Thymus (tissue), 11 donors: ENCODE measurements around the gene GNAO1. TPM values are rescaled to one million over a fixed set of nuclear protein-coding genes. Genes with fewer than 3 reads are reported as not detected.

Experiments
- DNase-seq, 9 donors: peaks; one replicate each; pipeline ENCODE4 v3.0.0-alpha.2; 2013; ENCODE audit warnings: low spot score in 9 of 9, low read depth in 6 of 9, missing footprints in 1 of 9
- H3K27ac ChIP-seq, 2 donors: one replicate each; pipeline ENCODE4 v1.5.1; 2013; ENCODE audit warnings: control low read depth in 1 of 2, low read depth in 1 of 2, low read length in 1 of 2, mild to moderate bottlenecking in 1 of 2, moderate library complexity in 1 of 2
- H3K27me3 ChIP-seq, 2 donors: one replicate each; pipeline ENCODE4 v1.5.1; 2013; ENCODE audit warnings: low read length in 1 of 2; ENCODE audit not compliant: control insufficient read depth in 2 of 2, insufficient read depth in 1 of 2
- H3K36me3 ChIP-seq, 2 donors: one replicate each; pipeline ENCODE4 v1.5.1; 2013; ENCODE audit warnings: low read length in 1 of 2, mild to moderate bottlenecking in 1 of 2, moderate library complexity in 1 of 2; ENCODE audit not compliant: control insufficient read depth in 2 of 2, insufficient read depth in 2 of 2
- H3K4me1 ChIP-seq, 2 donors: one replicate each; pipeline ENCODE4 v1.5.1; 2013; ENCODE audit warnings: low read length in 2 of 2; ENCODE audit not compliant: control insufficient read depth in 2 of 2, insufficient read depth in 2 of 2
- H3K4me3 ChIP-seq, 2 donors: one replicate each; pipeline ENCODE4 v1.5.1; 2013; ENCODE audit warnings: low read length in 2 of 2, control low read depth in 1 of 2, mild to moderate bottlenecking in 1 of 2
- H3K9me3 ChIP-seq, 2 donors: one replicate each; pipeline ENCODE4 v1.5.1; 2013; ENCODE audit warnings: low read length in 1 of 2, mild to moderate bottlenecking in 1 of 2; ENCODE audit not compliant: control insufficient read depth in 2 of 2, insufficient read depth in 1 of 2
- WGBS: extraction: QIAGEN DNeasy Blood & Tissue Kit; methylation state at CpG from one replicate; pipeline ENCODE4 v1.1.7; 2013; 5-methylcytosine and 5-hydroxymethylcytosine counted together
- polyA plus RNA-seq: library from polyadenylated mRNA; stranded (reverse); fragments of 200-250 nt; gene quantifications from one replicate; pipeline ENCODE4 v1.2.3, GENCODE V29; 2013
- total RNA-seq: library from RNA; stranded (reverse); fragments of 120-200 nt; gene quantifications from one replicate; pipeline ENCODE4 v1.2.4, GENCODE V29; 2013
- donor health status: healthy.

The GNAO1 gene
- total and polyA plus RNA-seq, 2 donors, result 0.24 to 2.2 TPM

GRCh38 chr16:56226845-56227525, 35.7 kb downstream of the GNAO1 start:
- Histone ChIP-seq H3K27ac (no peak overlapping the region), H3K27me3 (peaks cover 0 to 2% of the 10 kb centered on the region in 2 donors), H3K4me3 (no peak overlapping the region), H3K4me1 (peaks cover 4 to 14% of the 10 kb centered on the region in 2 donors), H3K36me3 (no peaks in the 10 kb centered on the region), H3K9me3 (no peaks in the 10 kb centered on the region)
- WGBS, result 56% methylated on average over 9 of the region's 9 CpGs
- peak; percentile 23 to 75 (median 33) for DNase-seq

DNA sequence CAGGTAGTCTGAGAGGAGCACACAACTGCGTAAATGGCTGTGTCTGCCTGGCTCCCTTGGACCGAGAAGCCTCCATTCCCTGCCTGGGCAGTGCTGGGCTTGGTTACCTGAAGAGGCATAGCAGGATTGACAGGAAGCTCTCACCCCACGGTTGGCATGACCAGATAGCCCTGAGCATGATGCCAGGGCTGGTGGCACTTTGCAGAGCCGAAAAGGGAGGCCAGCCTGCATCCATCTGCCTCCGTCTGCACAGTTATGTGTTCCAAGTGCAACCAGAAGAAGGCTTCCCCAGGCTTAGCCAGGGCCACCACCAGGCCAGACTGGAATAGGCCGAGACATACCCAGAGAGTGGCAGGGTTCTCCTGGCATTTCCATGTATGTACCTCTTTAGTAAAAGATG, 36.6 kb downstream of the GNAO1 start:
- H3K4me1 ChIP-seq, result peaks cover 4 to 14% of the 10 kb centered on the region in 2 donors
- no peaks in the 10 kb centered on the region for H3K9me3 ChIP-seq
- H3K4me3 ChIP-seq, result no peak overlapping the region
- H3K27me3 ChIP-seq, result peaks cover 0 to 2% of the 10 kb centered on the region in 2 donors
- 99% methylated on average over 6 of the region's 6 CpGs for WGBS
- H3K27ac ChIP-seq, result no peak overlapping the region
- no peaks in the 10 kb centered on the region for H3K36me3 ChIP-seq
- no peak for DNase-seq

DNA sequence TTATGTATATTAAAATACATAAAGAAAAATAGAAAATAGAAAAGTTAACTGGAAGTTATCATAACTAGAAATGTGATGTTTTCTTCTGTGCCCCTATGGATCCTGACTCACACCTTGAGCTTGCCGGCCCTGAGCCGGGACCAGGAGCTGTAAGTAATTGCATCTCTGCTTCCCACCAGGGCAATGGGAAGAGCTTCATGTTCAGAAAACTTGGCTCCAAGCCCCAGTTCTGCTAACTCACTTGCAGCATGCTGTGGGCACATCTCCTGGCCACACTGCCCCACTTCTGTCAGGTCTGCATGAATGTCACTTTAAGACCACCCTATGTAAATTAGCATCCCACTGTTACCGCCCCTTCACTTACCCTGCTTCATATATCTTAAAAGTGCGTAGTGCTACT, 37.2 kb downstream of the GNAO1 start:
- peaks cover 4 to 14% of the 10 kb centered on the region in 2 donors for H3K4me1 ChIP-seq
- WGBS, result 97% methylated on average over 4 of the region's 4 CpGs
- DNase-seq, result no peak
- H3K27me3 ChIP-seq, result peaks cover 0 to 2% of the 10 kb centered on the region in 2 donors
- no peak overlapping the region for H3K27ac ChIP-seq
- H3K4me3 ChIP-seq, result no peak overlapping the region
- no peaks in the 10 kb centered on the region for H3K9me3 ChIP-seq
- no peaks in the 10 kb centered on the region for H3K36me3 ChIP-seq

DNA sequence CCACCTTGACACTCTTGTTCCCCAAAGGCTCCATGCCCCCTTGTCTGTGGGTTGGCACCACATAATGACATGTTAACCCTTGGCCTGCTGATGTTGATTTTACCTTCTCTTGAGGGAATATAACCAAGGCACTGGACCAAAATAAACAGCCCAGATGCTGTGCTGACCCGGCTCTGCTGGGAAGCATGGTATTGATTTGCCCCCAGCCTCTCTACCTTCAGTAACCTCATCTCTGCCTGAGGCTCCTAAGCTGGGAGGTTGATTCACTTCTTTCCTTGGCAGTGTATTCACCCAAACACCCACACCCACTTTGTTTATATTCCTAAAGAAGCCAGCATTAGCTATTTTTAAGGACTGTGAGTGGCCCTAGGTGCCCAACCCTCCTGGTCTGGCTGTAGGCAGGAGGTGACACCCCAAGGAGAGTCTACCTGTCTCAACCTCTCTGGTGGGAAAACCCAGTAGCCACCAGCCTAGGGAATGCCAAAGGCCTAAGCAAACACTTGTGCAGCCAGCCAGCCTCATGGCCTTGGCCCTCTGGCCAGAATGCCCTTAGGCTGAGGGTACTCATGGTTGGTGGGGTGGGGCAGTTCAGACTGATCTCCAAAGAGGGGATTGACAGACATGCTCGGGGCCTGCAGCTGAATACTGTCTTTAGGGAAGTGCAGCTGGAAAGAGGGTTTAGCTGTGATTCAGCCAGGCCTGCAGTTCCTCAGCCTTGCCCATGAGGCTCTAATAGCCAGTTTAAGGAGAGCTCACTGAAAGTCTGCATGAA, 42.7 kb downstream of the GNAO1 start:
- WGBS, result 95% methylated on average over 2 of the region's 2 CpGs

DNA sequence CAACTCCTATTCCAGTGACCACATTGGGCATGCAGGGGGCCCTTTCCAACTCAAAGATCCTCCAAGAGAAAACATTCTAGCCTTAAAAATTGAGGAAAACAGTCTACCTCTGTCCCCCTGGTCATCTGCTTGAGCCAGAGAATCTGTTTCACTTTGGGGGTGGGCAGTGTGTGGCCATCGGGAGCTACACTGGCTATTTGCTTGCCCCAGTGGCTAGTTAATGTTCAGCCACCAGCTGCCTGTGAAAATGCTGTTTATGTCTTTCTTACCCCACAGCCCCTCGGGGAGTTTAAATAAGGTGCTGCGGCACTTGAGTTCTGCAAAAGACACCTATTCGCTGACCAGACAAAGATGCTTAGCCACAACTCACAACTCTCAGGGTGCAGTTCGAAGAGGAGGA, 43.4 kb downstream of the GNAO1 start:
- H3K4me3 ChIP-seq, result no peak overlapping the region
- no peaks in the 10 kb centered on the region for H3K9me3 ChIP-seq
- 98% methylated on average over 5 of the region's 5 CpGs for WGBS
- no peaks in the 10 kb centered on the region for H3K4me1 ChIP-seq
- no peak for DNase-seq
- H3K27ac ChIP-seq, result no peak overlapping the region
- H3K27me3 ChIP-seq, result no peaks in the 10 kb centered on the region
- no peaks in the 10 kb centered on the region for H3K36me3 ChIP-seq

More for the DNA sequence above, 42.7 kb downstream of the GNAO1 start:
- no peak for DNase-seq
- no peaks in the 10 kb centered on the region for H3K27me3 ChIP-seq
- H3K9me3 ChIP-seq, result no peaks in the 10 kb centered on the region
- H3K27ac ChIP-seq, result no peak overlapping the region
- H3K4me1 ChIP-seq, result no peaks in the 10 kb centered on the region
- no peaks in the 10 kb centered on the region for H3K36me3 ChIP-seq
- H3K4me3 ChIP-seq, result no peak overlapping the region

DNA sequence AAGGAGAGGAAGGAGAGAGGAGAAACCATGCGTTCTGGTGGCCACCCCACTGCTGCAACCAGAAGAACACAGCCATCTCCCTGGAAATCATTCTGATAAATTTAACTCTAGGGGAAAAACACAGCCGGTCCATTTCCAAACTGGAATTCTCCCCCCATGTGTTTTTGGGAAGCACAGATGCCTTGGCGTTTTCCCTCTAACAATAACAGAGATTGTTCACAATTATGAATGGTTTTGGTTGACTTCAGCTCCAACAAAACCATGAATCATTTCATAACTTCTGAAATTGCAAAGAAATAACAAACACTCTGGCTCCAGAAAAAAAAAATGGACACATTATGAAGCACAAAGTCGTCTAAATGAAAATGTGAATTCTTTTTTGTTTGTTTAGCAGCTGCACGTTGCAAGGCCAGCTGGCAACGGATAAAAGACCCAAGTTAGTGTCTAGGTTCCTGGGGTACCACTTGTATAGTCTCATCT, 46.2 kb downstream of the GNAO1 start:
- no peaks in the 10 kb centered on the region for H3K27me3 ChIP-seq
- WGBS, result 88% methylated on average over 6 of the region's 6 CpGs
- no peaks in the 10 kb centered on the region for H3K9me3 ChIP-seq
- H3K4me1 ChIP-seq, result no peaks in the 10 kb centered on the region
- H3K27ac ChIP-seq, result no peak overlapping the region
- H3K4me3 ChIP-seq, result no peak overlapping the region
- DNase-seq, result no peak
- H3K36me3 ChIP-seq, result no peaks in the 10 kb centered on the region

- H3K36me3 ChIP-seq, result no peaks in the 10 kb centered on the region
- H3K4me3 ChIP-seq, result no peak overlapping the region
- no peaks in the 10 kb centered on the region for H3K9me3 ChIP-seq
- WGBS, result 55% methylated on average over 3 of the region's 3 CpGs
- no peaks in the 10 kb centered on the region for H3K27me3 ChIP-seq
- no peak overlapping the region for H3K27ac ChIP-seq
- no peaks in the 10 kb centered on the region for H3K4me1 ChIP-seq
- no peak for DNase-seq
Observed at GRCh38 chr16:56238188-56238587, 46.9 kb downstream of the GNAO1 start.

- DNase-seq, result no peak
Observed at GRCh38 chr16:56241596-56241995, 50.3 kb downstream of the GNAO1 start.

GRCh38 chr16:56242740-56243139, 51.5 kb downstream of the GNAO1 start:
- H3K27me3 ChIP-seq, result no peaks in the 10 kb centered on the region
- H3K4me1 ChIP-seq, result no peaks in the 10 kb centered on the region
- H3K9me3 ChIP-seq, result no peaks in the 10 kb centered on the region
- DNase-seq, result no peak
- no peaks in the 10 kb centered on the region for H3K36me3 ChIP-seq
- no peak overlapping the region for H3K4me3 ChIP-seq
- no peak overlapping the region for H3K27ac ChIP-seq
- WGBS, result 98% methylated on average over 4 of the region's 4 CpGs

More at GRCh38 chr16:56241596-56241995, 50.3 kb downstream of the GNAO1 start:
- no peak overlapping the region for H3K27ac ChIP-seq
- H3K9me3 ChIP-seq, result no peaks in the 10 kb centered on the region
- no peaks in the 10 kb centered on the region for H3K4me1 ChIP-seq
- H3K36me3 ChIP-seq, result no peaks in the 10 kb centered on the region
- H3K4me3 ChIP-seq, result no peak overlapping the region
- no peaks in the 10 kb centered on the region for H3K27me3 ChIP-seq
- WGBS, result 90% methylated on average over 2 of the region's 2 CpGs
